ENCODE results near the gene AXIN1. TPM values are rescaled to one million over a fixed set of nuclear protein-coding genes. Genes with fewer than 3 reads are reported as not detected.

AXIN1 gene
- total RNA-seq, 1 experiment from 2014 or later: 32.7 TPM

DNA sequence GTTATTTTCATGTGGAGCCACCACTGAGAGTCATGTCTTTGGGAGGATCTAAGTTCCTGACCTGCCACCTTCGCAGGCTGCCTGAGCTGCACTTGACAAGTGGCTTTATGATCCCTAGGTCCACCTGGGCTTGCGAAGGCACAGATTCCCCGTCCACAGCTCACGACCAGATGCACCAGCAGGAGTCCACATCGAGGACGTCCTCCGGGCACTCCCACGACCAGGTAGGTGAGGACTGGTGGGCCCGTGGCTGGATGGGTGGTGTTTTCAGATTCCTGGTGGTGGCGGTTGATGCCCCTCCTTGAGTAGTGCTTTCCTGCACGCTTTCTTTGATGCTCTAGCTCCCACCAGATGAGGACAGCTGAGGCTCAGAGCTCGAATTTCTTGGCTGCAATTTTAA is 103.1 kb downstream of the AXIN1 start:
- TF ChIP-seq CTCF (conservative IDR thresholded peaks at IDR 0.05; ENCODE audit: low read depth, low read length) (no peak), EZH2 (IDR thresholded peaks at IDR 0.05; ENCODE audit: borderline replicate concordance, low read depth, low read length, poor library complexity, severe bottlenecking) (no peak)
- no peaks in the 10 kb centered on the region for H3K4me1 ChIP-seq (ENCODE audit: insufficient read depth, low read length, poor library complexity, severe bottlenecking)
- no TSS peak for BruUV-seq (replicated peaks)
- intact Hi-C loops (cut with micrococcal nuclease; ENCODE audit: unreplicated experiment): no loop called here
- ChIA-PET CTCF (no interaction called here), POLR2A (ENCODE audit: low non-redundant PET) (no interaction called here)
- no peak overlapping the region for H3K4me3 ChIP-seq (ENCODE audit: low read depth, low read length, poor library complexity, severe bottlenecking)
- no peaks in the 10 kb centered on the region for H3K9me3 ChIP-seq (ENCODE audit: low read depth, low read length, poor library complexity, severe bottlenecking)
- H3K36me3 ChIP-seq (ENCODE audit: insufficient read depth, low read length, poor library complexity, severe bottlenecking): peaks cover 3% of the 10 kb centered on the region
- no peaks in the 10 kb centered on the region for H3K27me3 ChIP-seq (replicated peaks; ENCODE audit: insufficient read depth, low read depth, low read length, poor library complexity)
- DNase-seq (ENCODE audit: low spot score): no peak
- no peak overlapping the region for H3K27ac ChIP-seq (ENCODE audit: low read depth, low read length, poor library complexity, severe bottlenecking)

GRCh38 chr16:247027-247426 is 105.5 kb downstream of the AXIN1 start:
- H3K27ac ChIP-seq (ENCODE audit: low read depth, low read length, poor library complexity, severe bottlenecking): no peak overlapping the region
- no peaks in the 10 kb centered on the region for H3K4me1 ChIP-seq (ENCODE audit: insufficient read depth, low read length, poor library complexity, severe bottlenecking)
- BruUV-seq (replicated peaks): no TSS peak
- DNase-seq (ENCODE audit: low spot score): no peak
- no peak for TF ChIP-seq EZH2 (IDR thresholded peaks at IDR 0.05; ENCODE audit: borderline replicate concordance, low read depth, low read length, poor library complexity, severe bottlenecking)
- TF ChIP-seq CTCF (conservative IDR thresholded peaks at IDR 0.05; ENCODE audit: low read depth, low read length): no peak
- H3K9me3 ChIP-seq (ENCODE audit: low read depth, low read length, poor library complexity, severe bottlenecking): no peaks in the 10 kb centered on the region
- H3K27me3 ChIP-seq (replicated peaks; ENCODE audit: insufficient read depth, low read depth, low read length, poor library complexity): no peaks in the 10 kb centered on the region
- peaks cover 3% of the 10 kb centered on the region for H3K36me3 ChIP-seq (ENCODE audit: insufficient read depth, low read length, poor library complexity, severe bottlenecking)
- intact Hi-C loops (cut with micrococcal nuclease; ENCODE audit: unreplicated experiment): no loop called here
- ChIA-PET CTCF (no interaction called here), POLR2A (ENCODE audit: low non-redundant PET) (no interaction called here)
- H3K4me3 ChIP-seq (ENCODE audit: low read depth, low read length, poor library complexity, severe bottlenecking): no peak overlapping the region

DNA sequence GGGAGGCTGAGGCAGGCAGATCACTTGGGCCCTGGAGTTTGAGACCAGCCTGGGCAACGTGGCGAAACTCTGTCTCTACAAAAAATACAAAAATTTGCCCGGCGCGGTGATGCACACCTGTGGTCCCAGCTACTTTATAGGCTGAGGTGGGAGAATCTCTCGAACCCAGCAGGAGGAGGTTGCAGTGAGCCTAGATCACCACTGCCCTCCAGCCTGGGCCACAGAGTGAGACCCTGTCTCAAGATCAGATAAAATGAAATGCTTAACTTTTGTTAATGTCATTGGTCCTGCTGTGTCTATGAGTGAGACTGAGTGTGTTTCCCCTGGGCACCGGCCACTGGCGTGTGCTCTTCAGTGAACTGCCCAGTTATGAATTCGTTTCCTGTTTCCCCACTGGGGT is 107.4 kb downstream of the AXIN1 start:
- Histone ChIP-seq H3K4me3 (ENCODE audit: low read depth, low read length, poor library complexity, severe bottlenecking) (no peak overlapping the region), H3K9me3 (ENCODE audit: low read depth, low read length, poor library complexity, severe bottlenecking) (no peaks in the 10 kb centered on the region), H3K36me3 (ENCODE audit: insufficient read depth, low read length, poor library complexity, severe bottlenecking) (no peaks in the 10 kb centered on the region), H3K27ac (ENCODE audit: low read depth, low read length, poor library complexity, severe bottlenecking) (peak overlapping the region; percentile 42), H3K4me1 (ENCODE audit: insufficient read depth, low read length, poor library complexity, severe bottlenecking) (no peaks in the 10 kb centered on the region), H3K27me3 (replicated peaks; ENCODE audit: insufficient read depth, low read depth, low read length, poor library complexity) (no peaks in the 10 kb centered on the region)
- no TSS peak for BruUV-seq (replicated peaks)
- DNase-seq (ENCODE audit: low spot score): no peak
- no peak for TF ChIP-seq CTCF (conservative IDR thresholded peaks at IDR 0.05; ENCODE audit: low read depth, low read length)
- TF ChIP-seq EZH2 (IDR thresholded peaks at IDR 0.05; ENCODE audit: borderline replicate concordance, low read depth, low read length, poor library complexity, severe bottlenecking): no peak
- intact Hi-C loops (cut with micrococcal nuclease; ENCODE audit: unreplicated experiment): no loop called here
- ChIA-PET POLR2A (ENCODE audit: low non-redundant PET) (no interaction called here), CTCF (no interaction called here)
